ENCODE results near the gene IPO8.
"Not testable (repeated sequence)": the region's sequence is repeated elsewhere in the genome, so short reads cannot be mapped to it uniquely, and the experiment has no call there.

IPO8 gene

DNA sequence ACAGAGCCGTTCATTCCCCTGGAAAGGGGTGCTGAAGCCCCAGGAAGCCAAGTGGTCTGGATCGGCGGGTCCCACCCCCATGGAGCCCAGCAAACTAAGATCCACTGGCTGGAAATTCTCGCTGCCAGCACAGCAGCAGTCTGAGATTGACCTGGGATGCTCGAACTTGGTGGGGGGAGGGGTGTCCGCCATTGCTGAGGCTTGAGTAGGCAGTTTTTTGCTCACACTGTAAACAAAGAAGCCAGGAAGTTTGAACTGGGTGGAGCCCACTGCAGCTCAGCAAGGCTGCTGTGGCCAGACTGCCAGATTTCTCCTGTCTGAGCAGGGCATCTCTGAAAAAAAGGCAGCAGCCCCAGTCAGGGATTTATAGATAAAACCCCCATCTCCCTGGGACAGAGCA is 91.4 kb downstream of the IPO8 start:
- DNase-seq (ENCODE audit: low read depth) = not testable (repeated sequence)

DNA sequence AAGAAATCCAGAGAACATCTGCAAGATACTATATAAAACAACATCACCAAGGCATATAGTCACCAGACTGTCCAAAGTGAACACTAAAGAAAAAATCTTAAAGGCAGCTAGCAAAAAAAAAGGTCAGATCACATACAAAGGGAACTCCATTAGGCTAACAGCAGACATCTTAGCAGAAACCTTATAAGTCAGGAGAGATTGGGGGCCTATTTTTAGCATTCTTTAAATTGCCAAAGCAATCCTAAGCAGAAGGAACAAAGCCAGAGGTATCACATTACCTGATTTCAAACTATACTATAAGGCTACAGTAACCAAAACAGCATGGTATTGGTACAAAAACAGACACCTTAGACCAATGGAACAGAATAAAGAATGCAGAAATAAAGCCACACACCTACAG is 92.5 kb downstream of the IPO8 start:
- DNase-seq (ENCODE audit: low read depth) = no peak

DNA sequence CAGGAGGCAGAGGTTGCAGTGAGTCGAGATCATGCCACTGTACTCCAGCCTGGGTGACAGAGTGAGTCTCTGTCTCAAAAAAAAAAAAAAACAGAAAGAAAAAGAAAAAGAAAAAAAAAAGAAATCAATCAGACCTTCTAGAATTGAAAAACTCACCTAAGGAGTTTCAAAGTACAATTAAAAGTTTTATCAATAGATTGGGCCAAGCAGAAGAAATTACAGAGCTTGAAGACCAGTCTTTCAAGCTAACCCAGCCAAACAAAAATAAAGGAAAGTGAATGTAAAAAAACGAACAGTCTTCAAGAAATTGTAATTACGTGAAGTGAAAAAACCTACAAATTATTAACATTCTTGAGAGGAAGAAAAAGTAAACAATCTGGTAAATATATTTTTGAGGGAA is 93.0 kb downstream of the IPO8 start:
- no peak for DNase-seq (ENCODE audit: low read depth)

DNA sequence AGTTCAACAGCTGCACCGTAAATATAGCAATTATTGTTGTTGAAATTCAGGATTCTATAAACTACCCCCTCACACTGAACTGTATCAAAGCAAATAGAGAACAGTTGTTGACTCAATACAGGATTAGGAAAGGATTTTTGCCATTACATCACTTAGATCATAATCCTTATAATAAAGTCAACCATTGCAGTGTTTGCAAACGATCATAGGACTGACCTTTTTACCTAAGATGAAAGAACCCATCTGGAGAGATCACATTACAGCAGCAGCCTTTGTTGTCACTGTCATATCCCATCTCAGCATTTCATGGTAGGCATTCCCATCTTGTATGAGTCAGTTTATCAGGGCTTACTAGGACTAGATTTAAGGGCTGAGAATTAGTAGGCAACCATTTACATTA is 96.1 kb downstream of the IPO8 start:
- no peak for DNase-seq (ENCODE audit: low read depth)

DNA sequence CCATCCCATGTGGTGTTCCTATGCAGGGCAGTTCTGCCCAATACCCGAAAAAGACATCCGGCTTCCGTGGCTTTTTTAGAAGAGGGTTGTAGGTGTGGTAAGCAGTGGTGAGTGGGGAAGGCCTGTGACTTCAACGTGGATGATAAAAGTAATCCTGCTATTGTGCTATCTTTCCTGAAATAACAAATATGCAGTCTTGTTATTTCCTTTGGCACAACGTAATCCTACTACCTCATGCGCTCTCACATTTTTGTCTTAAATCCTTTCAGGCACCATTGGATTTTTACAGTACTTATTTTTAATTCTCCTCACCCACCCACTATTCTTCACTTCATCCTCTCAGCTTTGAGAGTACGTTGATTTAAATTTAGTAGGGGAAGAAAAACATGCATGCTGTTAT is 96.8 kb downstream of the IPO8 start:
- DNase-seq (ENCODE audit: low read depth) = no peak

DNA sequence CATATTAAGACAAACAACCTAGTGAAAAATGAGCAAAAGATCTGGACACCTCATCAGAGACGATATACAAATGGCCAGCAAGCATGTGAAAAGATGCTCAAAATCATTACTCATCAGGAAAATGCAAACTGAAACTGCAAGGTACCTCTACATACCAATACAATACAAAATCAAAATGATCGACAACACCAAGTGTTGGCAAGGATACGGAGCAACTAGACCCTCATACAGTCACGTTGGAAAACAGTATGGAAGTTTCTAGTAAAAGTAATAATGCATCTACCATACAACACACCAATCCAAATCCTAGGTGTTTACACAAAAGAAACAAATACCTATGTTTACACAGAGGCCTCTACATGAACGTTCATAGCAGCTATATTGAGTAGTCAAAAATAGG is 99.9 kb downstream of the IPO8 start:
- no peak for DNase-seq (ENCODE audit: low read depth)

DNA sequence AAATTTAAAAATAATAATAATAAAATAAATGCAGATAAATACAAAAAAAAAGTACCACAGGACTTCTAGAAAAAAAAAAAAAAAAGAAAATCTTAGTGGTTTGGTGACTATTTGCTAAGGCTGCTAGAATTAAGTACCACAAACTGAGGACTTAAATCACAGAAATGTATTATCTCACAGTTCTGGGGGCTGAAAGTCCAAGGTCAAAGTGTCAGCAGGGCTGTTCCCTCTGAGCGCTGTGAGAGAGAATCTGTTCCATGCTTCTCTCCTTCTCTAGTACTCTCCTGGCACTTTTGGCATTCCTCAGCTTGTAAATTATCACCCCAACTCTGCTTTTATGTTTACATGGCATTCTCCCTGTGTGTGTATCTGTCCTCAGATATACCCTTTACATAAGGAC is 101.2 kb downstream of the IPO8 start:
- DNase-seq (ENCODE audit: low read depth) = no peak

DNA sequence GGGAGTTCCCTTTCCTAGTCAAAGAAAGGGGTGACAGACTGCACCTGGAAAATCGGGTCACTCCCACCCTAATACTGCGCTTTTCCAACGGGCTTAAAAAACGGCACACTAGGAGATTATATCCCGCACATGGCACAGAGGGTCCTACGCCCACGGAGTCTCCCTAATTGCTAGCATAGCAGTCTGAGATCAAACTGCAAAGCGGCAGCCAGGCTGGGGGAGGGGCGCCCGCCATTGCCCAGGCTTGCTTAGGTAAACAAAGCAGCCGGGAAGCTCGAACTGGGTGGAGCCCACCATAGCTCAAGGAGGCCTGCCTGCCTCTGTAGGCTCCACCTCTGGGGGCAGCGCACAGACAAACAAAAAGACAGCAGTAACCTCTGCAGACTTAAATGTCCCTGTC is 107.1 kb downstream of the IPO8 start:
- not testable (repeated sequence) for DNase-seq (ENCODE audit: low read depth)

DNA sequence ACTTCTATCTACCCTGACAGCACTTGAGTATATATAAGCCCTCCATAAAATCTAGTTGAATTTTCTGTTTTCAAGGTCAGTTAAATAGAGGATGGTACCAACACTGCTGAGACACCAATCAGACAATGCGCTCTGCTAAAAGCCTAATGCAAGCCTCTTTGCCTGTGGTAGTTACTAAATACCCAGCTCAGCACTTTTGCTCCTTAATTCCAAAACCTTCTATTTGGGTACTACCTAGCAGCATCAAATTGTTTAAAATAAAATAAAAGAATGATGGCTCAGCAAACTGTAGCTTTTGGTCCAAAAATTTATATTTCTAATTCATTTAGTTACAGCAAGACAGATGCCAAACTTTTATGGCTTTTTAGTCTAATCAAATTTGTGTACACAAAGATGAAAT is 107.9 kb downstream of the IPO8 start:
- no peak for DNase-seq (ENCODE audit: low read depth)

DNA sequence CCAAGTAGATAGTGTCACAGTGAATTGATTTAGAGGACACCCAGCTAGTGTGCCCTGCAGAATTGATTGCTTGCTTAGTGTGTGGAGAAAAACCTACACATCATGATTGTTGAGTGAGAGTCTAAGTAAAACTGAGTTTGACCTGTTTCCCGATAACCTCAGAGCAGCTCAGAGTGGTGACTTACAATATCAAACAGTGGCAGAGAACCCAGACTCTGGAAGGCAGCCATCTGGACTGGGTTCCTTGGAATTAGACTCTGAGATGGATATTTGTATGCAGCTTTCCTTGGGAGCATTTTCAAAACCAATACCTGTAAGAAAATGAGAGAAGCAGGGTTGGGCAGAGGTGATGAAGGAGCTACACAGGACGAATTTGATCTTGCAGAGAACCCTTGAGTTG is 109.8 kb downstream of the IPO8 start:
- DNase-seq (ENCODE audit: low read depth) = no peak

DNA sequence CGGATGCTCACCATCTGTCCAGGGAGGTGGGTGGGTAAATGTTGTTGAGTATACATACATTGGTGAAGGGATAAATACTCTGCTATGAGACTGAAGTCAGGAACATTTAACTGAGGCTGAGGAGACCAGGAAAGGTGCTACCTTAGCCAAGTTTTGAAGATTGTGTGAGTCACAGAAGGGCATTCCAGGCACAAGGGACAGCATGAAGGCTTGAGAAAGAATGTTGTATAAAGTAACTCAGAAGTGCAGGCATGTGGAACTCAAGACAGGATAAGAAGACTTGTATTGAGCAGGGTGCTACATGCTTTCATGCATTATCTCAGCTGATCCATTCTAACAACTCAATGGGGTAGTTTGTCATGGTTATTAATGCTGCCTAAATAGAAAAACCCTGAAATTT is 112.7 kb downstream of the IPO8 start:
- DNase-seq (ENCODE audit: low read depth) = no peak

DNA sequence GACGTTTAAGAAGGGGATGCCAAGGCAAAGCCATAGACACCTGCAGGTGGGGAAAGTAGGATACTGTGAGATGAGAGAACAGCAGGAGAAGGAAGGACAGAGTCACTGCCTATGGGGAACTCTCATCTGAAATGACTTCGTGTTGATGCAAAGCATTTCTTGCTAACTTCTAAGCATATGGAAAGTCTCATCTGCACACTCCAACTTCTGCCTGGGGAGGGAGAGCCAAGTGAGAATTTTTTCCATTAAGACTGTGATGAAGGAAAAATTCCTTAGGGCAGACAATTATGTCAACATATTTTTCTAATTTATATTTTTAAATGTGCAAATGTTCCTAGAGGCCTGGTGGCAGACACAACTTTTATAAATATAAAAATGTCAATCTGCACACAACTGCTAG is 115.3 kb downstream of the IPO8 start:
- no peak for DNase-seq (ENCODE audit: low read depth)

Measured in HS-5 (cell line).